GM19328 (cell line): Measurements from ENCODE around the gene SLC35G2.
"Not testable (repeated sequence)": the region's sequence is repeated elsewhere in the genome, so short reads cannot be mapped to it uniquely, and the experiment has no call there.

Source experiments
- ATAC-seq: cut with Tn5 transposase; IDR thresholded peaks from one replicate; pipeline ENCODE4 v1.9.1; 2021; ENCODE audit warnings: mild to moderate bottlenecking, moderate library complexity; ENCODE audit not compliant: unreplicated experiment

Gene SLC35G2

DNA sequence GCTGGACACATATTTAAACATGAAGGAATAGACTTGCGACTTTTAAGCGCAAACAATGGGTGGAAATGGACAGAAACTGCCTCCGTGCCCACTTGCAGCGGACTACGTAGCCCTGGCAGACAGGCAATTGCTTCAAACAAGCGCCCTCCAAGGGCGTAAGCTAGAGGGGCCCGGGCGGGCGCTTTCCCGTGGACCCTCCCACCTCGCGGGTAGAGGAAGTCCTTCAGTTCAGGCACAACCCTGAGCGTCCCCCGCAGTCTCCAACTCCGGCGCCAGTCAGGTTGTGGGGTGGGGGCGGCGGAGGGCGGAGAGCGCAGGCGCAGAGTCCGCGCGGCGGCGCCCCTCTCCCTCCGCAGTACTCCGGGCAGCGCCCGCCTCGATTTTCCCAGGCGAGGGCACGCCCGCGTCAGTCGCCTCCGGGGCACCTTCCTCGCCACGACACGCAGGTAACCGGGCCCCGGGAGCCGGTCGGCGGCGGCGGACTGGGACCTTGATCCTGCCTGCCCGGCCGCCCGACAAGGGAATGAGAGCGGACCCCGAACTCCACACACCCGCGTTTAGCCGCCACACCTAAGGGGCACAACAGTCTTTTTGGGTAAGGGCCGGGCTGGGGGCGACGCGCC is at the start of gene SLC35G2:
SLC35G2 (plus strand) TSS at position 358 of the 623 bp plus-strand sequence. CDS start 35,335 bp downstream, outside the sequence.
- ATAC-seq = no peak

DNA sequence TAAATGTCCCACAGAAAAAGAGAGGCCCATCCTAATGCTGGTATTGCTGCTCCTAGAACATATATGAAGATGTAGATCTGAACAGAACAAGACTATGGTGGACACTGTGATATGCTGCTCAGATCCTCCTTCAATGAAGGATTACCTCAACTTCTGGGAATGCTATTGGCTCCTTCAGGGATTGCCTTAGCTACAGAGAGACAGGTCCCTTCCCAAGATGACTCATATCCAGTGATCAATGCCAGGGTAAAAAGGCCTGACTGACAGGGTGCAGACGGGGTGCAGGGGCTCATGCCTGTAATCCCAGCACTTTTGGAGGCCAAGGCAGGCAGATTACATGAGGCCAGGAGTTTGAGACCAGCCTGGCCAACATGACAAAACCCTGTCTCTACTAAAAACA is 46.2 kb upstream of the SLC35G2 start:
- no peak for ATAC-seq

DNA sequence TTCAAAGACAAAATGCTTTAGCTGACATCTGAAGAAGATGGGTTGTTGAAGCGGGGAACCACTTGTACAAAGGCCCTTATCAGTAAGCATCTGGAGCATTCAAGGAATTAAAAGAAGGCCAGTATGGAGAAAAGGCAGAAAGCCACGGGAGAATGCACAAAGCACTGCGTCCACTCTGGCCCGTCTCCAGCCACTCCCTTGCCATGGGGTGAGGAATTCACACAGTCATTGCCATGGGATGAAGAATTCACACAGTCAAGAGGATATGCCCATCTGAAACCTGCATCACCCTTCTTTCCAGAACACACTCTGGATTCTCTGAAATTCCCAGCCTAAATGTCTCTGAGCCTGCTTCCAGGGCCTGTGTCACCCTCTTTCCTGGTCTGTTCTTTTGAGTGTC is 40.1 kb upstream of the SLC35G2 start:
- no peak for ATAC-seq

DNA sequence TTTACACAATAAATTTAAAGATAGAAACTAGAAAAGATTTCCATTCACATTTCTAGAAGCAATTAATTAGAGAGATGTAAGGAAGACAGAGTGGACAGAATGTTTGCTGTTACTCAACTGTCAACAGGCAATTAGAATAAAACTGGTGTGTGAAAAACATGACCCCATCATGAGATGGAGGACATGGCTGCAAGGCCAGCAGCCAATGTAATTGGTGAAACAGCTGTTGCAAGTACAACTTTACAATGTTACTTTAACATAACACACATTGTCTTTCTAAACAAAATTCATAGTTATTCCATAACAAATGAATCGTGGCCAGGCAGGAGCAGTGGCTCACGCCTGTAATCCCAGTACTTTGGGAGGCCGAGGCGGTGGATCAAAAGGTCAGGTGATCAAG is 38.2 kb upstream of the SLC35G2 start:
- ATAC-seq = no peak

DNA sequence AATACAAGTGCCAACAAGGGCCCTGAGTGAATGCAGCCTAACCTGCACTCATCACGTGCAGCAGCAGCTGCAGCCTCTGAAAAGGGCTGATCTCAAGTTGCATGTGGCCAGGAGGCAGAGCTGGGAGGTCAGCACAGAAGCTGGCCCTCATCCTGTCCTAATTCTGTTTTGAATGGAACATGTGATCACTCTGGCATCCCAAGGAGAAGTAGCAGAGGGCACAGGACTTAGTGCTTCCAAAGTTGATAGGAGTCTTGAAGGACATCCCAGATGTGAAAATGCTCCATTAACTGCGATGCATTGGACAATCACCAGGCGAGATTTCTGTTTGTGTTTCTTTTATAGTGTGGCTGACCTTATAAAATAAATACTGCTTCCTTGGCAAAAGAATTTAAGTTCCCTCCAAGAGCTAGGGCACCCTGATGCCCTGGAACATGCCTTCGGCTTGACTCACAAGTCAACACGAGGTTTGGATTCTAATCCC is 35.2 kb upstream of the SLC35G2 start:
- ATAC-seq = no peak

DNA sequence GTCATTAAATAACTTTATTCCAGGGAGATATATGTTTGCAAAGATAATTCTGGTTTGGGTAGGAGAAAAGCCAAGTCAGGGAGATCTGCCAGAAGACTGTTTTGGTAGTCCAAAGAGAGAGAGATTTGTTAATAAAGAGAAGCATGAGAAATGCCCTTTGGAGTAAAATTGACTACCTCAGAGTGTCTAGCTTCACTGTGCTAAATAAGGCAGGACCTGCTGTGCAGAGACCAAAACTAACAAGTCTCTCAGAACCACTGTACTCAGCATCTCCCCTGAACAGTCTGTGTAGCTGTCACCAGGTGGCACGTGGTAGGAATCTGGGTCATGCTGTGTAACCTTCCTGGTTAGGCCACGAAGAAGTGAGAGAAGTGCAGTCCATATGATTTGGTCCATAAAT is 31.6 kb upstream of the SLC35G2 start:
- ATAC-seq = no peak

DNA sequence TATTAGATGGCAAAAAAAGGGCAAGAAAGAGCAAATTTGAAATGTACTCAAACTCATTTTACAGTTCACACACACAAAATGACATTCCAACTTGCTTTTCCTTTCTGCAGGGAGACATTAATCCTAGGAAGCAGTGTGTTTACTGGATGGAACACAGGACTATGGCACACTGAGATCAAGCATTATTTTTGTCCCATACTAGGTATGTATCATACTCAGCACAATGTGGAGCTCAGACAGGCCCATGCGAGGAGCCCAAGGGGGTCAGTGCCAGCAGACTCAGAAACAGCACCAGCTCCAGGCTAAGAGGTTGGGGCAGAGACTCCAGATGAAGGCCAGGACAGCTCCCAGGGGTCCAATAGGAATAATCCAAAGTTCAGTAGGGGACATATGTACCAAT is 30.8 kb upstream of the SLC35G2 start:
- no peak for ATAC-seq

DNA sequence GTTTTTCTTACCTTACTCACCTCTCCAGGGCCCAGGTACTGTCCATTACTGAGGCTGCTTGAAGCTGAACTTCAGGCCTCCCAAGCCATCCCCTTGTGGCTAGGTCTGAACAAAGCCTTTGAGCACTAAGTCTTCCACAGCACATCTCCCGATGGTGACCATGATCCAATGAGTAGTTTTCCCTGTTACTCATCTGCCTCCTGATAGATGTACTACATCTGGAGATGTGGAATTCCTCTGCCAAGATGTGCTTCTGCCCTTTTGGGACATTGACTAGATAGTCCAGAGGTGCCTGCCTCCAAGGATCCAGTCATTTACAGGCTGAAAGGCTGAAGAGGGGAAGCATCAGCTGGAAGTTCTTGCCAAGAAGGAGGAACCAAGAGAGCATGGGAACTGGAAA is 28.9 kb upstream of the SLC35G2 start:
- ATAC-seq = no peak

DNA sequence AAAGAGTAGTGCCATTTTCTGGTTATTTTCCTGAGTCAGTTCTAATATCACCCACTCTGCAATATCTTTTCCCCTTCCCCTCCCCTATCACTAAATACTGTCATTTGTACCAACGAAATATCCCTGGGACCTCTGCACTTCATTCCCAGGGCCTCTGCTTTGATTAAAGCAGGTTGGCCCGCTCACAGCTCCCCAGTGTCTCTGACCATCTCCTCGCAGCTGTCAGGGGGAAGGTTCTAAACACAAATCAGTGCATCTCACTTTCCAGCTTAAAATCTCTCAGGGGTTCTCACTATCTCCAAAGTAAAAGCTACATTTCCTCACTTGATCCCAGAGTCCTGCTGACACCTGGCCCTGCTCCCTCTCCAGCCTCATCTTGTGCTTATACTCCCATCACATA is 28.1 kb upstream of the SLC35G2 start:
- ATAC-seq = no peak

DNA sequence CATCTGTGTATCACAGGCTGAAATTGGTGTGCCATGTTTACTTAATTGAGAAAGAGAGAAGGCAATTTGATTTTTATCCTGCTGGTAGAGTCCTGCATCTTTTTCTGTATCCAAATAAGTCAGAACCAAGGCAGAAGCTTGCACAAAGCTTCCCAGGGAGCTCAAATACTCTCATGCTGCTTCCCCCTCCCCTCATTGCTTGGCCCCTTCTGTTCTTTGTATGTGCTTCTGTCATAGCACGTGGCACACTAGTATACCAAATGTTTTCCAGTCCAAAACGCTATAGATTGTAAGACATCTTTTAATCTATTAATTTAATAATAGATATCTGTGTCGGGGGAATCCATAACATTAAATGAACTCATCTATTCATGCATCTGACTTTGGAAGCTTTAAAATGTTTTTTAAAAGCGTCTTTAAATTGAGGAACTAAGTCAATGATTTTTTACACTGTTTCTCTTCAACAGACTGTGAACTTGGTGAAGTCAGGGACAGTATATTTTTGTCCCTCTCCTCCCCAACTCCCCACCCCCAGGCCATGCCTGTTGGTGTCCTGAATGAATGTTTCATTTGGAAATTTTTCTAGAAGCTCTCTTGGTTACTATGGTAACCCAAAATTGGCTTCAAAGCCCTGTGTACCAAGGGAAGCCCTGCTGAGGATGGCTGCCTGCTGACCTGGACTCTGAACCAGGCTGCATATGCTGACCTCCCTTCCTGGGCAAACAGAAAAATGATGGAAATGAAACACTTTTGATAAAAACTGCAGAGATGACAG is 26.2 kb upstream of the SLC35G2 start:
- no peak for ATAC-seq

DNA sequence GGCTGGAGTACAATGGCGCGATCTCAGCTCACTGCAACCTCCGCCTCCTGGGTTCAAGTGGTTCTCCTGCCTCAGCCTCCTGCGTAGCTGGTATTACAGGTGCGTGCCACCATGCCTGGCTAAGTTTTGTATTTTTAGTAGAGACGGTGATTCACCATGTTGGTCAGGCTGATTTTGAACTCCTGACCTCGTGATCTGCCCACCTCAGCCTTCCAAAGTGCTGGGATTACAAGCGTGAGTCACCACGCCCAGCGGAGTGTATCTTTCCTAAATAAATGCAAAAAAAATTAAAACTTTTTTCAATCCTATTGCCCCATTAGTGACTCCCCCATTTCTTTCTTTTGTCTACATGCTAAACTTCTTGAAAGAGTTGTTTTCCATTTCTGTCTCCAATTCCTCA is 17.8 kb upstream of the SLC35G2 start:
- ATAC-seq = not testable (repeated sequence)

DNA sequence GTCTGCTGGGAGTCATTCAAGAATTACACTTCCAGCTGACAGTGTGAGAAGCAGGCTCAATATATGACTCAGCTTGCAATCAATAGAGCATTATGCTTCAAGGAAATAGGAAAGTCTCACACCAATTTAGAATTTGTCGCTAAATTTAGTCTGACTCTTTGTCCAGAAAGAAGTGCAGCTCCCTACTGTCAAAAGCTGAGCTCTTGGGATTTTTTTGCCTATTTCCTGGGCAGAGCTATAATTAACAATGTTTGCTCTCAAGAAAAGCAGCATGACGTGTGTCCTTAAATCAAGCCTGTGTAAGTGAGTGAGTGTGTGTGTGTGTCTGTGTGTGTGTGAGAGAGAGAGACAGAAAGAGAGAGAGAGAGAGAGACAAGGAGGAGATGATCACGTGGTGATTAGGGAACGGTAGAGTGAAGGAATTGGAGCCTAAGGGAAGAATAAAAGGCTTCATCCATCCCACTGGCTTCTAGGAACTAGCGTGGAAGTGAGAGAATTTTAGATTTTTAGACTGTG is 16.4 kb upstream of the SLC35G2 start:
- no peak for ATAC-seq

DNA sequence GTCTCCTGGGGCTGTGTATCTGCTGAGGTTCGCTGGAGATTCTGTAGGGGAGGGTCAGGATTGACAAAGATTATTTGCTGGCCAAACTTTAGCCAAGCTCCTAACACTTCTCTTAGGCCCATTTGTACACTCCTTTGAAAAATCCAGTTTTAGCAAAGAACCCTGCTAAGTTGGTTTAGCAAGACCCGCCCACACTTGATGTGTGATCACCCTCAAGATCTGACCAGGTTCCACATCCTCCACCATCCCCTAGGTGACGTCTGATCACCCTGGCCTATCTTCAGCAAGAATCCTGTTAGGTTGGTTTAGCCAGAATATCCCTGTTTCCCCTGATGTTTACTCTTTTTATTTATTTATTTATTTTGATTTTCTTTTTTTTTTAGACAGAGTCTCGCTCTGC is 14.8 kb upstream of the SLC35G2 start:
- ATAC-seq = no peak

DNA sequence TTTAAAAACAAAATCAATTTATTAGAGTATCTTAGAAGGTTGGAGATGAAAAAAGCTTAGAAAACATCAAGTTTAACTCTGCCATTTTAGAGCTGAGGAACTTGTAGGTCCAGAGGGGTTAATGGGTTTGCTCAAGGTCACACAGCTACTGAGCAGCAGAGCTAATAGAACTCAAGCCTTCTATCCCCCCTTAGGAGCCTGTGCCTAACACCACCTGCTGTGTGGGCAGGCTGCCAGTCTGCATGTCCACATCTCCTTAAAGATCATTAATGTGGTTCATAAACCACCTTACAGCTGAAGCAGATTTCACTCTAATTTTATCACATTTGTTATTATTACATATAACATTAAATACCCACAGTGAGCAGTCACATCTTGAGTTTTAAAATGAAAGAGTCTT is 14.1 kb upstream of the SLC35G2 start:
- no peak for ATAC-seq

DNA sequence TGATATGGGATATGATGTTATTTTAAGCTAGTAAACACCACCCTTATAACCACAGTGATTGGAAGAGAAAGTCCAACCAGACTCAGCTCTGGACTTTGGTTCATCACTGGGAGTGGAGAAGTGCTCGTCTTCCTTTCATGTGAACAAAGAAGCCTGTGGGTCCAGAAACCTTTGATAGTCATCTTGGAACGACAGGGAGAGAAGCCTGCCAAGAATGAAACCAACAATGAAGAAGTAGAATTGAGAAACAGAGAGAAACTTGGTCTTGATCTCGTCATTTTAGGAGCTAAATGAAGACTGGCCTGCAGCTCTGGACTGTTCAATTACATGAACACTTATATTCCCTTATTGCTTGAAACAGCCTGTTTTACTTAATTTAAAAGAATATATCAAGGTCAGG is 13.1 kb upstream of the SLC35G2 start:
- ATAC-seq = no peak

DNA sequence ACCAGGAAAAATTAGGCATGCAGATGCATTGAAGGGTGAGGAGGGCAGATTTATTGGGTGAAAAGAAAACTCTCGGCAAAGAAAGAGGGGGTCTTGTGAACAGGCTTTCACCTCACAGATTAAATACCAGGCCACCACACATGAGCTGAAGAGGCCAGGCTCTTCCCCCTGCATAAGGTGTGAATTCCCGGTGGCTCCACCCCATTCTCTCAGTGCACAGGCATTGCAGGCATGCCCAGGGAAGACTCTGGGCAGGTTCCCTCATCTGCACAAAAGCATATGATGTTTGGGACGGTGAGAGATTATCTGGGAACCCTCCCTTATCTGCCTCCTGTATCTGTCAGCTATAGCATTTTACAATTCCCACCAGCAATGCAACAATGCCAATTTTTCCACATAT is 7.2 kb upstream of the SLC35G2 start:
- ATAC-seq = no peak

DNA sequence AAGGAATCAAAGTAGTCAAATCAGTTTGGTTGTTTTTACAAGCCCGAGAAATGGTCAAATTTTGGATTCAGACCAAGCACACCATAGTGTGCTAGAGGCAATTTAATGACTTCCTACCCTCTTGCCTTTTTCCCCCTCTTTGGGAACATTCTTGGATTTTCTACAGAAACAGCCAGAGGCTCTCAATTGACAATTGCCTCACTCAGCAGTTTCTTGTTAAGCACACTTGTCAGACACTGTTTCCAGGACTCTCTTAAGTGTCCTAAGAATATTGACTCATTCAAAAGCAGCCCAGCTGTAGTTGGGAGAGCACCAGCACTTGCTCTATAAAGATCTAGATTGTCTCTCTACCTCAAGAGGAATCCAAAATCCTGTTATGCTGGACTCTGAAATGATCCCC is 1.5 kb upstream of the SLC35G2 start:
- ATAC-seq = no peak

DNA sequence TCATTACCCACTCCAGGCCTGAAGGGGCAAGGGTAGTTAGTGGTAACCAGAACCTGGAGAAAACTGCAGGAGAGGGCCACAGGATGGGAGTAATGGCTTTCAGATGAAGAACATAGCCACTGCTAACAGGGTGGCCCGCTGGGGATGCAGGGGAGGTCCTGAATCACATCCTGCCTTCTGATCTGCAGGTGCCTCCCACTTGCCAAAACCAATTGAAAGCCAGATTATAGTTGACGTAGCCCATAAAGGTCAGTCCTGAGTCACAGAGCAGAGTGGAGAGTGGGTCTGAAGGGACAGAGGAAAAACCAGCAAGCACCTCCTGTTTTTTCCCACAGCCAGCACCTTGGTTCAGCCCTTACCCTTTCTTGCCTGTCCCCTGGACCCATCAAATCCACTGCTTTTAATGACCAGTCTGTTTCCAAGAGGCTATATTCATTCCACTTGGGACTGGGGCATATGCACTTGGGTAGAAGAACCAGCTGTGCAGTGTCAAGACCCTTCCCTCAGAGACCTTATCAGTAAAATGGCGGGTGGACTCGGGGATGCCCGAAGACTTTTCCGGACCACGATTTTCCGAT is 646 bp upstream of the SLC35G2 start:
- no peak for ATAC-seq

DNA sequence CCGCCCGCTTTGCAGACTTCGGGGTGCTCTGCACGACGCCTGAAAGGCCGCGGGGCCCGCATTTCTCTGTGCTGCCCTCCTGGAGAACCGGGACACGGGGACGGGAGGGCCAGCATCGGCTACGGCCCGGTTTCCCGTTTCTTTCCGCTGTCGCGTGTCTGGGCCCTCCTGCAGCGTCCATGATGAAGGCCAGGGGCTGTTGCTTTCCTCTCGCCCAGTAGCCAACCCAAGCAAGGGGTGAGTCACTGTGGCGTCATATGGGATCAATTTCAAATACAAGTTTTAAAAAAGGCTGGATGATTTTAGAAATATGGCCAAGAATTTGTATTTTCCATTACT is 435 bp downstream of the SLC35G2 start:
- no peak for ATAC-seq

DNA sequence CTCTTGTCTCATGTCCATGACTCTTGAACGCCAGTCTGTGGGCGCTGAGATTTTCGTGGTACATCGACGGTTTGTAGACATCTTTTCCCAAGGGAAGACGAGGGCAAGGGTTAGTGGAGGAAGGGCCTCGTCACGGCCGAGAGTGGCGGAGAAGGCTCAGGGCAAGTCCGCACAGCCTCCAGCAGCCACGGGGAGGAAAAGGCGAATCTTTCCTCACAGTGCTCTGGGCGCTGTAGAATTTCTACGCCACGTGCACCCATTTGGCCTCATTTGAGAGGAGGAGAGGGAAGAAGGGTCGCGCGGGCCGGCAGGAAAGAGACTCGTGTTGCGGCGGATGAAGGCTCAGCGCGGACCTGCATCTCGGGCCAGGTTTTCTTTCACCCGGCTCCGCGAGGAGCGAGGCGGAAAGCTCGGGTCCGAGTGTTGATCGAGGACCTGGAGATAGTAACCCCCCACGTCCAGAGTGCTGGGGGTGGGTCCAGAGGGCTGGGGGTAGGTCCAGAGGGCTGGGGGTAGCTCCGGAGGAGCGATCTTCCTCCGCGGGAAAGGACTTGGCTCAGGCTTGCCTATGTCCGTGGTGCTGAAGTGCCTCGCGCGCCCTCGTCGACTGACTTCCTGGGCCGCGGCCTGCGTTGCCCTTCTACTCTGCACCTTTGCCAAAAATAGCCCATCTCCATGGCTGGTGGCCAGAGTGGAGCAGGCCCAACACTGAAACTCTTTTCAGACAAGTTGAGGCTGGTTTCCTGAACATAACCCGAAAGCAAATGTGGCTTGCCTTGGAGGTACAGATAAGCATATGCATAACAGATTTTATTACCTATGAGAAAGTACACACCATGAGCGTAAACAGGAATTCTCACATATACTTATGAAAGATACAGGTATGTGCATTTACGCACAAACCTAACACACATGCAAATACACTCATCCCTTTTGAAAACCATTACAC is 1.1 kb downstream of the SLC35G2 start:
- no peak for ATAC-seq

DNA sequence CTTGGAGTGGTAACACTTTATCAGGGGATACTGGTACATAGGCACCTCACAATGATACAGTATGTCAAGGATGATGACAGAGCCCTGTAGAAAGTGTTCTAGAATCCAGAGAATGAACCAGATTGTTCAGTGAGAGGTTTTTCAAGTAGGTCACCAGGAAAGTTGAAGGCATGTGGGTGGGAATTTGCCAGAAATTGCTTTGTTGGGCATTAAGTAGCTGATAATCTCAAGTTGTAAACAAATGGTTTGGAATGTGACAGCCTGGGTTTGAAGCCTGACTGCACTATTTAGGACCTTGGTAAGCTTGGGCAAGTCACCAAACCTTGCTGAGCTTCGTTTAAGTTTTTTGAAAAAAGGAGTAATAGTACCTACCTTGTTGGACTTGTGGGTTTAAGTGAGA is 12.5 kb downstream of the SLC35G2 start:
- no peak for ATAC-seq
